ENCODE measurements around the gene OSM. TPM values are rescaled to one million over a fixed set of nuclear protein-coding genes. Genes with fewer than 3 reads are reported as not detected.
A peak's percentile ranks its signal among the peaks of the same experiment; 100 is the strongest.

OSM gene
- not detected for total RNA-seq

DNA sequence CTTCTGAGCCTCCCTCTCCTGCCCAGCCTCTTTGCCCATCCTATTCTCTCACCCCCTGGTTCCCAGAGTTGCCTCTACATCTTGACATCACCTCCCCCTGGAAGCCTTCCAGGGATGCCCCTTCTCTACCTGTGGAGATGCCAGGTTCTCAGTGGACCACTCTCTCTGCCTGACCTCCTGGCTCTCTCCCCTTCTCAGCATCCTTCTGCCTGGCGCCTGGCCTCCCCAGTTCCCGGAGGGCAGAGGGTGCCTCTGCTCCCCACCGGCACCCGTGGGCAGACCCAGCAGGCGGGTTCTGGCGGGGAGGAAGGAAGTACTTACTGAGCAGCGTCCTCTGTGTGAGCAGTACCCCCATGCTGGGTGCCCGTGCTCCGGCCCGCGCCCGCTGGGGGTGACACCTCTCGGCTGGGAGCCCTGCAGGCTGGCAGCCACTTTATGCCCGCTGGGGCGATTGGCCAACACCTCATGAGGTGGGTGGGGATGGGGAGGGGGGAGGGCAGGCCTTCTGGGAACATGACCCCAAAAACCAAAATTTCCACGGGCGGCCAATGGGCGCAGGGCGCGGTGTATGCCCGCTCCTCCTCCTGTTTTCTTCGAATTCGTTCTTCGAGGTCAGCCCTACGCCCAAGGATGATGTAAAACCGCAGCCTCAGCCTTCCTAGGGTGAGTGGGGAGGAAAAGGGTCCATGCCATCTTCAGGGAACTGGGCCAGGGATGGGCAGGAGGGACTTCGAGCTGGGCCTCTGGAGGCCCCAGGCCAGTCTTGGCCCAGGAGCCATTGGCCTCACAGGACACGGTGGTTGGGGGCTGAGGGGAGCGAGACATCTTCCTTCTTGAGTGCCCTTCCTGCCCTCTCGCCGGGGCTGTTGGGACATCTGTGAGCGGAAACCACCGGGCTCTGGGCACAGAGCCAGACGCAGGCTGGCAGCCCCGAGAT lies at the start of gene OSM:
TSS of gene OSM (minus strand) at position 407 of the 937 bp plus-strand sequence. CDS start at position 355, 52 bp downstream.
- DNase-seq = no peak

DNA sequence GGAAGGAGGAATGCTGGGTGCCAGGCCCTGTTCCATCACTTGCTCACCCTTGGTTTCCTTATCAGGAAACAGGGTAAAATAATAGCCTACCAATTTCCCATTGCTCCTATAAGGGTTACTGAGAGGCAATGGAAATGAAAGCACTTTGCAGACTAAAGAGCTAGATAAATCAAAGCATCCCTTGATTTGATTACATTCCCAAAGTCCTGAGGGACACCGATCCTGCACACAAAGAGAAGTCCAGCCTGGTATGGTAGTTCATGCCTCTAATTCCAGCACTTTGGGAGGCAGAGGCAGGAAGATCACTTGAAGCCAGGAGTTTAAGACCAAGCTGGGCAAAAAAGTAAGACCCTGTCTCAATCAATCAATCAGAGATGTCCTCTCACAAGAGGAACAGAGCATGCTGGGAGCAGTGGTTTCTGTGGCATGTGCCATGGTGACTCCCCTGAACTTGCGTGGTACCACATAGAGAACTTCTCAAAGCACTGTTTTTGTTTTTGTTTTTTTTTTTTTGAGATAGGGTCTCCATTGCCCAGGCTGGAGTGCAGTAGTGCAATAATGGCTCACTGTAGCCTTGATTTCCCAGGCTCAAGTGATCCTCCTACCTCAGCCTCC lies 49.4 kb upstream of the OSM start:
- DNase-seq = no peak

DNA sequence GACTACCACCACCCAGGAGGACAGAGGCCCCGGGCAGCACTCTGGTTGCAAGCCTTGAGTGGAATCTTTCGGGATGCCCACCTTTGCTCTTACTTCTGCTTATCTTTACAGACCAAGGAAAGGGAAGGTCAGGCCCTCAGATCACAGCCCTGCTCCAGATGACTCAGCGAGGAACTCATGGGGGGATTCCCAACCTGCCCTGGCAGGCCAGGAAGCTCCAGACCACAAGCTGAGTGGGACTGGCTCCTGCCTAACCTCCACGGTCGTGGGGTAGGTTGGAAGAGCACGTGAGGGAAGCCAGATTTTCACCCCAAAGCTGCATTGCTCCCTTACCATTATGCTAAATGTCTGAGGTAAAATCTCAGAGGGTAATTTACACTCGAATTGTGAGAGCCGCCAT lies 48.3 kb upstream of the OSM start:
- no peak for DNase-seq

DNA sequence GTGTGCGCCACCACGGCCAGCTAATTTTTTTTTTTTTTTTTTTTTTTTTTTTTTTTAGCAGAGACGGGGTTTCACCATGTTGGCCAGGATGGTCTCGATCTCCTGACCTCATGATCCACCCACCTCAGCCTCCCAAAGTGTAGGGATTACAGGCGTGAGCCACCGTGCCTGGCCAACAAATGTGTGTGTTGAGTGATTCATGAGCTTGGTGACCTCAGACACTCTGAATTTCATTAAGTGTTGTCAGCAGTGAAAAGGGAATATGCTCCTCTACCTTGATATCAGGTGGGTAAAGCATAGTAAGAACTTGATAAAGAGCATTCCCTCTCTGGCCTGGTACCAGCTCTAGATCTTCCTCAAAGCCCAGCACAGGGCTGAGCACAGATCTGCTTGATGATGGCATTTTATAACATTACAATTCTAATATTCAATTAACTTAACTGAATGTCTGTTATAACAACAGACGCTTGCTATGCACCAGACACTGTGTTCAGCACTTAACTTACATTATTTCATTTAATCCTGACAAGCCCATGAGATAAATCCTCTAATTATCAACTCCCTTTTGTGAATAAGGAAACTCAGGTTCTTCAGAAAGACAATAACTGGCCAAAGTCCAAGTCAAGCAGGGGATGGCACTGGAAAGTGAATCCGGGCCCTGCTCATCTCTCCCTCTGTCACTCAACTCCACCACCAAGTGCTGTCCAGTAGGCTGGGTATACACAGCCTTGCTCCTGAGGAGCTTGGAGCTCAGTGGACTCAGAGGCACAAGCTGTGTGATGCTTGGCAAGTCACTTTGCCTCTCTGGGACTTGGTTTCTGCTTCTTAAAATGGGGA lies 47.1 kb upstream of the OSM start:
- DNase-seq = no peak

DNA sequence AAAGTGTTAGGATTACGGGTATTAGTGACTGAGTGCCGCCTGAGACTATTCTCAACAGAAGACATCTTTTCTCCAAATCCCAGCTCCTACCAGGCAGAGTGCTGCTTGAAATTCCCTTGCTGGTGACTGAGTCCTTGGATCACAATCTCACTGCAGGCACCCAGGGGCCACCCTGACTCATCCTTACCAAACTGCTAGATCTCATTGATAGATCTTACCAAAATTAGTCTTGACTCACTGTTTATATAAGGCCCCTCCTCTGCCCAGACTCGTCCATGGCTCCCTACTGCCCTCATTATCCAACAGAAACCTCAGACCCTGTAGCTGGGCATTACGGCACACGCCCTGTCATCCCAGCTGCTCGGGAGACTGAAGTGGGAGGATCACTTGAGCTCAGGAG lies 45.4 kb upstream of the OSM start:
- DNase-seq = no peak

DNA sequence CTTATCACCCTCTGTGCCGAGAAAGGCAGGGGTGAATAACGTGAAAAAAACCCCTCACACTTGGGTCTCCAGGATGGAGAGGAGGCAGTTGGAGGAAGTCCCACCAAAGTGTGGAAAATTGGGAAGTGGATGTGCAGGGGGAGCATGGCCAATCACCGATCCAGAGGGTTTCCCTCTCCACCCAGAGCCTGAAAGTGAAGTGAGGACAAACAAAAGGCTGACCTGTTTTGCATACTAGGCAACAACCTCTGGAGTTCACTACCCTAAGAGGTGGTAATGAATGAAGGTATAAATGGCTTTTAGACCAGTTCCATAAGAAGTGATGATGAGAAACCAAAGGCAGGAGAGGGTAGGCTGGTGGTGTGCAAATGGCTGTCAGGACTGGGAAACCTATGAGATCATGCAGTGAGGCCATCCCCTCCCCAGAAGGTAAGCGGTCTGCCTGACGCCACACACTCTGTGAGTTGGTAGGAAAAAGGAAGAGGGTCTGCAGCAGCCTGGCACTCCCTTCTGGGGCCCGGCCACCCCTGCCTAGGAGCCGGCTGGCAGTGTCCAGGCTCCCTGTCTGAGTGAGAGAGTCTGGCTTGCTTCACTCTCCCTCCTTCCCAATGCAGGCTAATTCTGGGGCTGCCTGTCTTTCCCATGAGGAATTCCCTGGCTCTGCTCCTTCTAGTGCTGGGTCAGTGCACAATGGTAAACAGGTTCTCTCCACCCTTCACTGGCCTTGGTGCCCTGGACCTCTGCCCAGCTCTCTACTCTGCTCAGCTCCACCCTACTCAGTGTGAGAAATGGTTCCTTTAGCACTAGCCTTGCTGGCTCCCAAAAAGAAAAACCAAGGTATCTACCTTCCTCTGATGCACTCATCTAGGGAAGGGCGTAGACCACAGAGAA lies 44.5 kb upstream of the OSM start:
- DNase-seq = peak; percentile 55

DNA sequence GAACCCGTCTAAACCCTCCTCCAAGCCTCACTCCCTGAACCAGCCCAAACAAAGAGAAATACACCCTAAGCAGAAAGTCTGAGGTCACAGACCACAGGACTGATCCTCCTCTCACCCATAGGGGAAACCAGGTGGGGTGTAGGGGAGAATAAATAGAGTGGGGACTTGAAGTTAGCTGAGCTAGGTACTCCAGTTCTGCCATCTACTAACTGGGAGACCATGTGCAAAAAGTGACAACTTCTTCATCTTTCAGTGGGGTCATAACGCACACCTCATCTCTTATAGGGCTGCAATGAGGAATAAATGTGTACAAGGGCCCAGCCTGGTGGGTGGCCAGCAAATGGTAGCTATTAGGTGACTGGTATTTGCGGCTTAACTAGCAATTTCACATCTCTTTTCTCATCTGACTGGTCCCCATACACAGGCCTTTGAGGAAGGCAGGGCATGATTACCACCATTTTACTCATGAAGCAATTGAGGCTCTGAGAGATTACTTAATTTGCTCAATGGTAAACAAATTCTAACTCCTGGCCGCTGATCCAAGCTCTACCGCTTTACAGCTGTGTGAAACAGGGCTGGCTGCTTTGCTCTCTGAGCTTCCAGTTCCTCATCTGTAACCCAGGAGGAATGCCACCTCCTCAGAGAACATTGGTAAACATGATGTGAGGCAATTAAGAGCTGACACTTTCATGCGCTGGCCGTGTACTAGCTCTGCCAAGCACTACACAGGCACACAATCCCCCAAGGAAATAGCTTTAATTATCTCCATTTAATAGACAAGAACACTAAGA lies 43.5 kb upstream of the OSM start:
- DNase-seq = no peak

DNA sequence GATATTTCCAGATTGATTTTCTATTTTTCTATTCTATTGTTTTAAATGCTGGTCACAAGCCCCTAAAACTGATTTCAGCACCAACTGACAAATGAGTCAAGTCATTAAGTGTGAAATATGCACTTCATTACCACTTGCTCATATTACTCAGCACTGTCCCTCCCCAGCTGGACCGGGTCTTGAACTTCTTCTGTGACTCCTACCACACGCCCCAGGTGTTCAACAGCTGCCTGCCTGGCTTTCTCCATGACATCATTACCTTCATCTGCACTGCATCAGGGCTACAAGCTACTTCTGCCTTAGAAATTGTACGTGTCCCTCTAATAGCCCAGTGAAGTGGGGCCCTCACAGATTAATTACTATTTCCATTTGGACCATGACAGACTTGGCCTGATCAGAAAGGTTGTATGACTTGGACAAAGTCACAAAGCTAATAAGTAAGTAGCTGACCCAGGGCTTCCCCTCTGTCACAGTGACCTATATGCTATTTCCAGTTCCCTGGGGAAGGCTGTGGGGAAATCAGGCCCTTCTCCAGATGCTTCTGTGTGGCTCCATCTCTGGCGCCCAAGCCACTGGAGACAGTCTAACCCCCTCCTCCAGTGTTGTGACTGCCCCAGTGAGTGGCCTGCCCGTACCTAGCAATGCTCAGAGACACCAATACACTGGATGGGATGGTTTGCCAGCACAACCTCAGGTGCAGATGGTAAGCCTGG lies 42.0 kb upstream of the OSM start:
- DNase-seq = peak; percentile 68

DNA sequence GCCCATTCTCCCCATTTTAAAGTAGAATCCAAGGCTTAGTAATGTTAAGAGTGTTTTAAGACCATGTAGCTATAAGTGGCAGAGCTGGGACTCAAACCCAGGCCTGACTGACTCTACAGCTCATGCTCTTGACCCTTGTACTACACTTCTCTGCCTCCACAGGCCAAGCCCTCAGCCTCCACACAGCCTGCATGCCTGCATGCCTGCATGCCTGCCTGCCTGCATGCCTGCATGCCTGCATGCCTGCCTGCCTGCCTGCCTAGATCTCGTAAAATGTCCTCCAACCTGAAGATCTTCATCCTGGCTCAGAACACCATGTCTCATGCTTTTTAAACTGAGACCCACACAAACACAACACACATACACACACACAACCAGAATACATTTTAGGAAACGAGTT lies 41.4 kb upstream of the OSM start:
- DNase-seq = no peak

DNA sequence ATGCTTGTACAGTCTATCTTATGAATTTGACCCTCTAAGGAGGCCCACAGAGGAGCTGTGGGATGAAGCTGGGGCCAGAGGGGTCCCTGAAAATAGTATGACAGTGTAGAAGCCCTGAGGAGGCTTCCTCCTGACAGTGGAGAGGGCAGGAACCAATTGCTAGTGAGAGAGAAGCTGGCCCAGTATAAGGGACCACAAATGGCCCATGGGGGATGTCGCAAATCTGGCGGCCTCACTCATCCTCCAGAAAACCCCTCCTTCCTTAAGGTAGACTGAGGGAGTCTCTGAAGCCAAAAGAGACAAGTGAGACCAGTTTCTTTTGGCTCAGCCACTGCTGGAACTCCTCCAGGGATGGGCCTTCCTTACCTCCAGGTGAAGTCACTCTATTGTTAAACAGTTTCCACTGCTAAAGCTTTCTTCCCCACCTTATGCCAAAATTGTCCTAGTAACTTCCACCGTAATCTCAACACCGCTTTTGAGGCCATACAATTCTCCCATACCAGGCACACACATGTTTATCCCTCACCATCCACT lies 40.5 kb upstream of the OSM start:
- DNase-seq = peak; percentile 42

DNA sequence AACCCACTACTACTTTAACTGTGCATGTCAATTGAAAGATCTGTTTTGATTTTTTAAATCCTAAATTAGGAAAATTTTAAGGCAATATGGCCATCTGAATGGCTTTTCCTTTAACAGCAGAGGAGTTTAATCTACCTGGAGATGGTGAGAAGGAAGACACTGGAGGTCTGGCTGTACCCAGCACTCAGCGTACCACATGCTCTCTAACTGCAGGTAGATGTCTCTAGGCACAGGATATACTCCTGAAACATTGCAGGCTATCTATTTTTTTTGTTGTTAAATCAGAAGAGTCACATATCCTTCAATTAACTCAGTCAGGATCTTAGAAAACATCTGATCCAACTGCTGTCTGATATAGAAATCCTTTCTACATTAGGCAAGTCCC lies 40.0 kb upstream of the OSM start:
- DNase-seq = no peak

DNA sequence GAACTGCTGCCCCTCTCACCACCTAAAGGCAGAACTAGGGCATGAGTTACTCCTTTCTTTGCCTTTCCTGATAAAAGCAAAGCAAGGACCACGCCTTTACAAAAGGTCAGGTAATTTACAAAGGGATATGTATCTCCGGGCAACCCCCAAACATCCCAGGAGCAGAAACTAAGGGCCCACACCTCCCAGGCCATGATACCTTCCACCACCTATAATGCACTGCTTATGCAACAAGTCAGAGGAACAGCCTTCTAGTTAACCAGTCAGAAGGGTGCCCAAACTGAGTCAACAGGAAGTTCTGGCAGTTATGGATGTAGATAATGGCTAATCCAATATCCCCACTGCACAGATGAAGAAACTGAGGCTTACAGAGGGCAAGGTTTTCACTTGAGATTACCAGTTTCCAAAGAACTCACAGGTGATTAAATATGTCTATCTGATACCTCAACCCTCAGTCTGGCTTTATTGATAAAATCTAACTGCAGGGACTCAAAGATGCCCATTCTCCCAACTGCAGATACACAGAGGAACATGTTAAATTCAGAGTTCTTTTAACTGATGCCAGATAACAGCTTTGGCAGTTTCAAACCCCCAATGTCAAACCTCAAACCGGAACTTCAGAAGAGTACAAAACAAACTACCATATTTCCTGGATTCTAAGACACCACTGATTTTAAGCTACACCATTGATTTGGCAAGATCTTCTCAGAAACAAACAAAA lies 39.4 kb upstream of the OSM start:
- DNase-seq = no peak

DNA sequence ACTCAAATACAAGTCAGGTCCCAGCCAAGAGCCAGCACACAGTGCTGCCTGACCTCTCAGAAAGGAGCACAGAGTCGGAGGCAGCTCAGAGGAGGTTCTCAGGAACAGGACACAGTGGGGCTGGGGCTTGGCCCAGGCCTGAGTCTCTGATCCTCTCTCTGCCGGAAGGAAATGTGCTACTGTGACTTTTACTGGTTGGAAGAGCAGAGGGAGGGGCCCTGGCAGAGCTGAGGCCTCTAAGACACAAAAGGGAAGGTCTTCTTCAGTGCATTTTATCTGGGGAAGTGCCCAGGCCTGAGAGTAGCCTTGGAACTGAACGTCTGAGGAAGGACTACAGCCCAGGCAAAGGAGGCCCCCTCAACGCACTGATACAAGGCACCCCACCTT lies 38.9 kb upstream of the OSM start:
- DNase-seq = peak; percentile 54

DNA sequence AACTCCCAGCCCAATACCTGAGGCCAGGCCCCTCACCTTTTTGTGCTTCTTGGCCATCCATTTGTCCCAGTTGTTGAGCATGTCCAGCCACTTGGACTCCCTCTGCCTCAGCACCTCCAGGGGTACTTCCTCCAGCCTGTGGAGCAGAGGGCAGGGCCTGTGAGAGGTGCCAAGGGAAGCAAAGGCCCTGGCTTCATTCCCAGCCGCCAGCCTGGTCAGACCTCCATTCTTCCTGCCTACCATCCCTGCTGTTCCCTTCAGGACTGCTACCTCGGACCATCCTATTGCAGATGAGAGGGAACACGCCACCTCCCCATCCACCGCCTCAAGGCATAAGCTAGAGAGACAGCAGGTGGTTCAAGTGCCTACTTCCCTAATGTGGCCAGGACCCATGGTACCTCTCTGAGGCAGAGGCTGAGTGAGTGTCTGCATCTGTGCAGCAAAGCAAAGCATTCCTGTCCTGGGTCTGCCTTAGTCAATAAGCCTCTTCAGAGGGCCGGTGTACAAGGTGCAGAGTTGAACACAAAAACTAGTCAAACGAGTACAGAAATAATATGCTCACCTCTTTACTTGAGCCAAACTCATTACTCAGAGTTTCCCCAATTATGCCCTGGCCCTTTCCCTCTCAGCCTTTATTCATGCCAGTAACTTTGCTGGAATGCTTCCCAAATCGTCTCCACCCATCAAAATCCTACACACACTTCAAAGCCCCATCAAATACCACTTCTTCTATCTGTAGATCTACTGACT lies 38.0 kb upstream of the OSM start:
- peak; percentile 42 for DNase-seq

DNA sequence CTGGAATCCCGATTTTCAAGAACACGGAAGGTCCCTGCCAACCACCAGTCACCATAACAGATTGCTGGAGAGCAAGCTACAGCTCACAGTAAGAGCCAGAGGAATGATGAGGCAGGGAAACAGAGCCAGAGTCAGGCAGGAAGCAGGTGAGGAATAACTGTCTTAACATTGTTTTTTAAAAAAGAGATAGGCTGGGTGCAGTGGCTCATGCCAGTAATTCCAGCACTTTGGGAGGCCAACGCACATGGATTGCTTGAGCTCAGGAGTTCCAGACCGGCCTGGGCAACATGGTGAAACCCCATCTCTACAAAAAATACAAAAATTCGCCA lies 36.1 kb upstream of the OSM start:
- DNase-seq = no peak

DNA sequence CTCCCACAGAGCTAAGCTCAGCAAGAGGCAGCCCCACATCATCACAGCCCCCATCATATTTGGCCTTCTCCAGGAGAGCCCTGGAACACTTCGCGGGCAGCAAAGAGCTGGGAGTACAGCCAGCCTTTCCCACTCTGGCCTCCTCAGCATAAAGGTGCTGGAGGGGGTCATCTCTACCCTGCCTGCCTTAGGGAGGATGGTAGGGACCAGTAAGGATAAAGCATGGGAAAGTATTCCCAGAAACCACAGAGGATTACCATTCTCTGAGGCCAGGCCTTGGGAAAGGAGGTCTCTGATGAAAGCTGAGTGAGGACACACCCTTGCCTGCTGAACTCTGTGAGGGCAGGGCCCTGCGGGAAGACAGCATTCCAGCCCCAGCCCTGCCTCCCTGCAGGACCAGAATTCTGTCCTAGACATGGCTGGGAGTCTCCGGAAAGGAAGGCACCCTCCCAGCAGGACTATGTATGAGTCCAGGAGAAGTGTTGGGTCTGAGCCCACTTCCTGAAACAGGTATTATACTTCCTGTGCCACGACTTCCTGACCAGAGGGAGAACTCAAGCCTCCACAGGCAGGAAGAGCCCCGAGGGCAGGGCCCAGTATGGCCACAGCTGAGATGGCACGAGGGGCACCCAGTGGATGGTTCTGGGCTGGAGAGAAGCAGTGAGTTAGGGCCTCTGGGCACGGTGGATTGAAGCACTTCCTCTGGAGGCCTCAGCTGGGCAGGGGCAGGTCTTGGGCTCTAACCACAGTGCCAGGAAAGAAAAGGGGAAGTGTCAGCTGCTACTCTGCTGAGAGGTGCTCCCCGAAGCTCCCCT lies 35.6 kb upstream of the OSM start:
- no peak for DNase-seq

DNA sequence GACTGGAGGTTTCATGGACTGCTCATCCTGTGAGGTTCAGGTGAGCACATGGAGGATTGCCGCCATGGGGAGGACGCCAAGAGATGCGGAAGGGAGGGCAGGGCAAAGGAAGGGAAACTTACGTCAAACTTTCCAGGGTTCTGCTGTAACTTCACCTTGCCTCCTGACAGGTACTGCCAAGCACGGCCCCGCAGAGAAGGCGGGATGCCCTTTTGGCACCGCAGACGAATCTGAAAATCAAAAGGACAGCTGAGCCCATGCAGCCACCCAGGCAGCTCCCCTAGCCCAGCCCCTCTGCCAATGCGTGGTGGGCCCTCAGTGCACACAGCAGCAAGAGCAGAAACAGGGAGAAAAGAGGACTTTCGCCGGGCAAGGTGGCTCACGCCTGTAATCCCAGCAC lies 32.7 kb upstream of the OSM start:
- no peak for DNase-seq
